ENCODE measurements around the gene POLR3A.

Gene POLR3A

DNA sequence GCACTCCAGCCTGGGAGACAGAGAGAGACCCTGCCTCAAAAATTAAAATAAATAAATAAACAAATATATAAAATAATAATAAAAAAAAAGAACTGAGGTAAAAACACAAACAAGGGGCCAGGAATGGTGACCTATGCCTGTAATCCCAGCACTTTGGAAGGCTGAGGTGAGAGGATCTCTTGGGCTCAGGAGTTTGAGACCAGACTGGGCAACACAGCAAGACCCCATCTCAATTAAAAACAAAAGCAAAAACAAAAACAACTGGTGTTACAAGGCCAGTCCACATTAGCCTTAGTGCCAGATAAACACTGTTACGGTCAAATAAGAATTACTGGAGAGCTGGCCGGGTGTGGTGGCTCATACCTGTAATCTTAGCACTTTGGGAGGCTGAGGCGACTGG is 5.6 kb downstream of the POLR3A start:
- in situ Hi-C loops (cut with HindIII; ENCODE audit: low sequenced_read_pairs) = no loop called here
- DNase-seq (ENCODE audit: low read depth, low spot score) = no peak
- H3K4me3 ChIP-seq (ENCODE audit: low read depth, low read length) = no peak overlapping the region
- TF ChIP-seq, protein P1, sequence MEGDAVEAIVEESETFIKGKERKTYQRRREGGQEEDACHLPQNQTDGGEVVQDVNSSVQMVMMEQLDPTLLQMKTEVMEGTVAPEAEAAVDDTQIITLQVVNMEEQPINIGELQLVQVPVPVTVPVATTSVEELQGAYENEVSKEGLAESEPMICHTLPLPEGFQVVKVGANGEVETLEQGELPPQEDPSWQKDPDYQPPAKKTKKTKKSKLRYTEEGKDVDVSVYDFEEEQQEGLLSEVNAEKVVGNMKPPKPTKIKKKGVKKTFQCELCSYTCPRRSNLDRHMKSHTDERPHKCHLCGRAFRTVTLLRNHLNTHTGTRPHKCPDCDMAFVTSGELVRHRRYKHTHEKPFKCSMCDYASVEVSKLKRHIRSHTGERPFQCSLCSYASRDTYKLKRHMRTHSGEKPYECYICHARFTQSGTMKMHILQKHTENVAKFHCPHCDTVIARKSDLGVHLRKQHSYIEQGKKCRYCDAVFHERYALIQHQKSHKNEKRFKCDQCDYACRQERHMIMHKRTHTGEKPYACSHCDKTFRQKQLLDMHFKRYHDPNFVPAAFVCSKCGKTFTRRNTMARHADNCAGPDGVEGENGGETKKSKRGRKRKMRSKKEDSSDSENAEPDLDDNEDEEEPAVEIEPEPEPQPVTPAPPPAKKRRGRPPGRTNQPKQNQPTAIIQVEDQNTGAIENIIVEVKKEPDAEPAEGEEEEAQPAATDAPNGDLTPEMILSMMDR (IDR thresholded peaks at IDR 0.05; ENCODE audit: low read depth, low read length) = no peak

DNA sequence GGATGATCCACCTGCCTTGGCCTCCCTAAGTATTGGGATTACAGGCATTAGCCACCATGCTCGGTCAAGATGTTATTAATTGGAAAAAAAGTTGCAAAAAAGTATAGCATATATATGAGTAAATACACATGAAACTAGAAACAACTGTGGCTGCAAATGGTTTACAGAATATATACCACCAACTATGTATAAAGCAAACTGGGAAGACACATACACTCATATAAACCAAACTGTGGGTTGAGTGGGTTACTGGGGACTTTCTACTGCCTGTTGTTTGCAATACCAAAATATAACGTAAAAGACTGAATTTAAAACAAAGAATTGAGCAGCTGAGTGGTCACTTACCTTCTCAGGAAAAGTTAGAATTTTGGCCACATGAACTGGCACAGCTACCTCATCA is 8.1 kb downstream of the POLR3A start:
- TF ChIP-seq, protein P1 (IDR thresholded peaks at IDR 0.05; ENCODE audit: low read depth, low read length) = no peak
- DNase-seq (ENCODE audit: low read depth, low spot score) = no peak
- in situ Hi-C loops (cut with HindIII; ENCODE audit: low sequenced_read_pairs) = no loop called here
- no peak overlapping the region for H3K4me3 ChIP-seq (ENCODE audit: low read depth, low read length)

DNA sequence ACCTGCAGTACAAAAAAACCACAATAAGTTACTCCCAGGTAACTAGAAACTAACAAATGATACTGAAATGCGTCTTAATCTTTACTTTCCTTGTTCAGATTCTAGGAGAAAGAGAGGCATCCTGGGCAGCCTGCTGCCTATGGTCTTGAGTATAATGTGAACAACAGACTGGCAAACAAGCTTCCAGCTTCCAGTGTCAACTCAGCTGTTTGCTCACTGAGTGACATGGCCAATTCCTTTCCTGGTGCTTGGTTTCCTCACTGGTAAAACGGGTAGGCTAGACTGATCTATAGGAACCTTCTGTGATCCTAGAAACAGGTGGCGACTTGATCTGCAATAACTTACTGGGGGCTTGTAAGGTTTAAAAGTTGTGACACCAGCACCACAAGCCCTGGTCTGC is 10.1 kb downstream of the POLR3A start:
- in situ Hi-C loops (cut with HindIII; ENCODE audit: low sequenced_read_pairs) = no loop called here

DNA sequence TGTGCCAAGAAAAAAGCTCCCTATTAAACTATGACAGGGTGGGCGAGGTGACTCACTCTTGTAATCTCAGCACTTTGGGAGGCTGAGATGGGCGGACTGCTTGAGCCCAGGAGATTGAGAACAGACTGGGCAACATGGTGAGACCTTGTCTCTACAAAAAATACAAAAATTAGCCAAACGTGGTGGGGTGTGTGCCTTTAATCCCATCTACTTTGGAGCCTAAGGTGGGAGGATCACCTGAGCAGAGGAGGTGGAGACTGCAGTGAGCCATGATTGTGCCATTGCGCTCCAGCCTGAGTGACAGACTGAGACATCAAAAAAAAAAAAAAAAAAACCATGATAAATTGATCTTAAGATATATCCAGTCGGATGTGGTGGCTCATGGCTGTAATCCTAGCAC is 11.5 kb downstream of the POLR3A start:
- no peak for DNase-seq (ENCODE audit: low read depth, low spot score)
- H3K4me3 ChIP-seq (ENCODE audit: low read depth, low read length) = no peak overlapping the region
- TF ChIP-seq, protein P1 (IDR thresholded peaks at IDR 0.05; ENCODE audit: low read depth, low read length) = no peak
- in situ Hi-C loops (cut with HindIII; ENCODE audit: low sequenced_read_pairs) = no loop called here

More for the DNA sequence above, 10.1 kb downstream of the POLR3A start:
- no peak overlapping the region for H3K4me3 ChIP-seq (ENCODE audit: low read depth, low read length)
- no peak for DNase-seq (ENCODE audit: low read depth, low spot score)
- TF ChIP-seq, protein P1 (IDR thresholded peaks at IDR 0.05; ENCODE audit: low read depth, low read length) = no peak

DNA sequence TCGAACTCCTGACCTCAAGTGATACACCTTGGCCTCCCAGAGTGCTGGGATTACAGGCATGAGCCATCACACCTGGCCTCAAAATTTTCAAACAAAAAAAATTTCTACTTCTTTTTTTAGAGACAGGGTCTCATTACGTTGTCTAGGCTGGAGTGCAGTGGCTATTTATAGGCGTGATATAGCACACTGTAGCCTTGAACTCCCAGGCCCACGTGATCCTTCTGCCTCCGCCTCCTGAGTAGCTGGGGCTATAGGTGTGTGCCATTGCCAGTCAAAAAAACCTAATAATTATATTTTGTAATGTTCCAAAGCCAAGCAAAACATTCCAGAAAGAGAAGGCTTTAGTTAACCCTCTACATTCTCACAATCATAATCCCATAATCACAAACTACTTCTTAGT is 13.8 kb downstream of the POLR3A start:
- no peak for DNase-seq (ENCODE audit: low read depth, low spot score)
- H3K4me3 ChIP-seq (ENCODE audit: low read depth, low read length) = no peak overlapping the region
- in situ Hi-C loops (cut with HindIII; ENCODE audit: low sequenced_read_pairs) = no loop called here

DNA sequence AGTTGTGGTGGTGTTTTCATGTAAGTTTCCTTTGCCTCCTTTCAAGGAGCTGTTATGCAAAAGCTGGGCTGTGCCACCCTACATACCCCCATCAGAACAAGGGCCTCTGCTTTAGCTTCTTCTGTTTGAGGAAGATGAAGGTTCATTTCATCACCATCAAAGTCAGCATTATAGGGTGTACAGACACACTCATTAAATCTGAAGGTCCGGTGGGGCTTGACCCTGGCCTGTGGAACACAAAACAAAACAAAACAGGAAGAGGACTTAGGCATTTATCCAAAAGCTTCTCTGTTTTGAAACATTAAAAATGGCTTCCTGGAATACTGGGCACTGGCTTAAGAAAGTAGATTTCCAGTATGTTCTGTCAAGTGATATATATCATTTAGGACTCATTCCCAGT is 15.8 kb downstream of the POLR3A start:
- in situ Hi-C loops (cut with HindIII; ENCODE audit: low sequenced_read_pairs) = no loop called here
- DNase-seq (ENCODE audit: low read depth, low spot score) = no peak
- TF ChIP-seq, protein P1 (IDR thresholded peaks at IDR 0.05; ENCODE audit: low read depth, low read length) = no peak
- H3K4me3 ChIP-seq (ENCODE audit: low read depth, low read length) = no peak overlapping the region

More for the DNA sequence above, 13.8 kb downstream of the POLR3A start:
- TF ChIP-seq, protein P1 (IDR thresholded peaks at IDR 0.05; ENCODE audit: low read depth, low read length) = no peak

DNA sequence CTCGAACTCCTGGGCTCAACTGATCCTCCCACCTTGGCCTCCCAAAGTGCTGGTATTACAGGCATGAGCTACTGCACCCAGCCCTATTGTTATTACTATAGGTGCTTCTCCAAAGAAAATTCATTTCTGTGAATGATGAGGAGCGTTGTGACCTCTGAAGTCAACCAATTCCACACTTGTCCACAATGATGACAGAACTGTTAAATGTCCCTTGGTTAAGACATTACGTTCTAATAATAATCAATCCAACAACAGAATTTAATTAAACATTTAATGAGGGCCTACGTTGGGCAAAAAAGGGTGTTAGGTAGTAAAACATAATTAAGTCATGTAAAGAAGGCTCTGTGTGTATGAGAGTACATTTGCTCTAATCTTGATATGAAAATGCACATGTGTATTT is 18.2 kb downstream of the POLR3A start:
- in situ Hi-C loops (cut with HindIII; ENCODE audit: low sequenced_read_pairs) = no loop called here
- H3K4me3 ChIP-seq (ENCODE audit: low read depth, low read length) = no peak overlapping the region
- TF ChIP-seq, protein P1 (IDR thresholded peaks at IDR 0.05; ENCODE audit: low read depth, low read length) = no peak
- DNase-seq (ENCODE audit: low read depth, low spot score) = no peak

All from astrocyte of the spinal cord (primary cell).